Epithelial cell of alveolus of lung (primary cell): ENCODE measurements around the gene ZNF43. TPM values are rescaled to one million over a fixed set of nuclear protein-coding genes. Genes with fewer than 3 reads are reported as not detected.

ENCODE experiments used
- total RNA-seq: library from RNA; depleted of rRNA; stranded (reverse); fragments of >200 nt; gene quantifications from 2 replicates; pipeline ENCODE4 v1.2.1, GENCODE V29; 2015

The ZNF43 gene
- 5.0 and 9.4 TPM in 2 replicates for total RNA-seq

GRCh38 chr19:21835810-21836444 lies at the start of gene ZNF43:
ZNF43 (minus strand) TSS chr19:21836182; CDS start chr19:21836038, 144 bp downstream.

GRCh38 chr19:21767065-21767800 lies 68.7 kb downstream of the ZNF43 start, which contains the start of gene ZNF100:
ZNF100 (minus strand) TSS chr19:21767579; CDS start chr19:21767429, 150 bp downstream.

Other genes starting within 250 kb of the ZNF43 start
- 1.8 and 5.6 TPM in 2 replicates for gene ZNF100, start 68.6 kb downstream of the ZNF43 start, total RNA-seq
- gene ZNF208, start 174.8 kb upstream of the ZNF43 start, total RNA-seq, result not detected in 2 replicates
- 1.0 and 2.8 TPM in 2 replicates for gene ZNF257, start 216.3 kb upstream of the ZNF43 start, total RNA-seq